GM21576 (cell line): Measurements from ENCODE around the gene GABRB1.
"Not testable (repeated sequence)": the region's sequence is repeated elsewhere in the genome, so short reads cannot be mapped to it uniquely, and the experiment has no call there.

Source experiments
- ATAC-seq: cut with Tn5 transposase; IDR thresholded peaks from one replicate; pipeline ENCODE4 v1.9.1; 2021; ENCODE audit warnings: mild to moderate bottlenecking, moderate library complexity; ENCODE audit not compliant: unreplicated experiment

GABRB1 gene

GRCh38 chr4:47278631-47279030 lies 247.3 kb downstream of the GABRB1 start:
- no peak for ATAC-seq

GRCh38 chr4:47287735-47288134 lies 256.4 kb downstream of the GABRB1 start:
- ATAC-seq, result peak; percentile 87

DNA sequence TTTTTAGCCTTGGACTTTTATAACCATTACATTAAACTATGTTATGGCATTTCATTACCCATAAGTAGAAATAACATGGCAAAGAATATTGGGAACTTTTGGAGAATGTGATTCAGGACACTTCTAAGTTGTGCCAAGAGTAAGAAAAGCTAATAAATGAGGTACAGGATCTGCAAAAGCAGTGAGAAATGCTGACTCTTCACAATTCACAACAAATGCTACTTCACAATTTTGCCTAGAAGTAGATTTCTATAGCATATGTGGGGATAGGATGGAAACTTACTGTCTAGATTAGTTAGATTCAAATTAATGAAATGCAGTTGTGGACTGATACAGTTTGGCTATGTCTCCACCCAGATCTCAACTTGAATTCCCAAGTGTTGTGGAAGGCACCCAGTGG lies 258.4 kb downstream of the GABRB1 start:
- ATAC-seq, result no peak

DNA sequence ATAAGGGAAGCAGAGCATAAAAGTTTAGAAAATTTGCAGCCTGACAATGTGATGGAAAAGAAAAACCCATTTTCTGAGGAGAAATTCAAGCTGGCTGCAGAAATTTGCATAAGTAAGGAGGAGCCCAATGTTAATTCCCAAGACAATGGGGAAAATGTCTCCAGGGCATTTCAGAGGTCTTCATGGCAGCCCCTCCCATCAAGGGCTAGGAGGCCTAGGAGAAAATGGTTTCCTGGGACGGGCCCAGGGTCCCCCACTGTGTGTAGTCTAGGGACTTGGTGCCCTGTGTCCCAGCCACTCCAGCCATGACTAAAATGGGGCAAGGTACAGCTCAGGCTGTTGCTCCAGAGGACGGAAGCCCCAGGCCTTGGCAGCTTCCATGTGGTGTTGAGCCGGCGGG lies 259.5 kb downstream of the GABRB1 start:
- not testable (repeated sequence) for ATAC-seq

GRCh38 chr4:47309165-47309564 lies 277.8 kb downstream of the GABRB1 start:
- no peak for ATAC-seq

DNA sequence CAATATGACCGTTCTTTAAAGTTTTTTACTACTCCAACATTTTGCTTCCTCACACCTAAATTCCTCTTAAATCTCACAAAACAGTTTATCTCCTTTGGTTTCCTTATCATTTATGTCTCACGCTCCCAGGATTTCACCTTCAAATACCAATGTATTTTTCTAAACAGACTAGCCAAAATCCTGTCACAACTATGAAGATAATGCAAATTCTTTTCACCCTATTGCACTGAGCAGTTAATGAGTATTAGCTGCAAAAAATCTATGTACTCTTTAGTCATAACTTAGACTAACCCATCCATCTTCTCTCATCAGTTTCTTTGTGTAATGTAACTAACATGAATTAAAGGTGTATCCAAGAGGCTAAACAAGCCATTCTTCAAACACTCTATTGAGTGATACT lies 280.8 kb downstream of the GABRB1 start:
- ATAC-seq, result no peak

GRCh38 chr4:47313384-47313783 lies 282.0 kb downstream of the GABRB1 start:
- ATAC-seq, result no peak

DNA sequence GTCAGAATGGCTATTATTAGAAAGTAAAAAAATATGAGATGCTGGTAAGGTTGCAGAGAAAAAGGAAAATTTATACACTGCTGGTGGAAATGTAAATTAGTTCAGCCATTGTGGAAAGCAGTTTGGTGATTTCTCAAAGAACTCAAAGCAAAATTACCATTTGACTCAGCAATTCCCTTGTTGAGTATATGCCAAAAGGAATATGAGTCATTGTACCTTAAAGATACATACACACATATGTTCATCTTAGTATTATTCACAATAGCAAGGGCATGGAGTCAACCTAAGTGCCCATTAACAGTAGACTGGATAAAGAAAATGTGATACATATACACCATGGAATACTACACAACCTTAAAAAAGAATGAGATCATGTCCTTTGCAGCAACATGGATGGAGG lies 284.0 kb downstream of the GABRB1 start:
- ATAC-seq, result no peak

GRCh38 chr4:47326025-47326424 lies 294.7 kb downstream of the GABRB1 start:
- ATAC-seq, result no peak

DNA sequence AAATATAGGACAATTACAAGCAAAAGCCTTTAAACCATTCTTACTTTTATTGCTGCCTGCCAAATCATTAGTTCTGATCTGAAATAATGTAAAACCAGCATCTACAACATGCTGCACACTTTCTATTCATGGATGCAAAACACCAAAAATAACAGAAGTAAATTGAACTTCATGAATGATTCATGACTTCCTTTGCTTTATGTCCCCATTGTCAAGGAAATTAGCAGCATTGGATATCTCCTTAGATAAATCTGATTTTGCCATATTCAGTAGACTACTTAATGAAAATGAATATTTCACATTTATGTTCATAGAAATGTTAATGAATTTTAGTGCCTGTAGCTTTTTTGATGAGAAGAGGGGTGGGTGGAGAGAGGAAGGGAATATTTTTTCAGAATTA lies 299.5 kb downstream of the GABRB1 start:
- ATAC-seq, result no peak

DNA sequence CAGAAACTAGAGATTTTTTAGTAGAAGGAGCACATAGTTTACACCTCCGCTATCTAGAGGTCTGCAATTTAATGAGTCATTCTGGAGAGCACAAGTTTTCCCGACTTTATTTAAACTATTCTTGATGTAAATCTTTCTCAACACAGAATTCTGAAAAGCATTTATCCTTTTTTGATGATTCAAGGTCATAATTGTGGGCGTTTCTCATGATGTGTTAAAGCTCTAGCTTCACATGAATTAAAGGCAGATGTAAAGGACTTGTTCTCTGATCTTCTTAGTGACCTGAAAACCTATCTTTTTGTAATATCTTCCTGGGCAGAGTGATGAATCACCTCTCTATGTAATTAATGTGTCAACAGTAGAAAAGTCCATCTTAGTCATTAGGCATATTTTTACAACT lies 303.3 kb downstream of the GABRB1 start:
- no peak for ATAC-seq

- ATAC-seq, result no peak
Measured at GRCh38 chr4:47337893-47338292, 306.5 kb downstream of the GABRB1 start.

GRCh38 chr4:47340914-47341313 lies 309.5 kb downstream of the GABRB1 start:
- no peak for ATAC-seq

DNA sequence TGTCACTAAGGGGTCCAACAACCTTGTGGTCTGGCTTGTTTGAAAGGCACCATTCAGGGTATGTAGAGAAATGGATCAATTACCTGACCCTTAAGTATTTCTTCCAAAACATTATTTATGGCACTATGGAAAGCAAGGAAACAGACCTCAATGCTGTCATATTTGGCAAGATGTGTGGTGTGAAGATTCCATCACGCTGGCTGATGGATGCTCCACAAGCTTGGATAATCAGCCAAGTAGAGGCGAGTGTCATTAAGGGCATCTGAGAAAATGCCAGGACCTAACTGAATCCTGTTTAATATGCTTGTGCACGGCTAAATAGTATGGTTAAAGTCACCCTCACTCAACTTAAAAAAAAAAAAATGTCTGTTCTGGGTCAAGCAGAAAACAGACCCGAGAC lies 311.4 kb downstream of the GABRB1 start:
- no peak for ATAC-seq

DNA sequence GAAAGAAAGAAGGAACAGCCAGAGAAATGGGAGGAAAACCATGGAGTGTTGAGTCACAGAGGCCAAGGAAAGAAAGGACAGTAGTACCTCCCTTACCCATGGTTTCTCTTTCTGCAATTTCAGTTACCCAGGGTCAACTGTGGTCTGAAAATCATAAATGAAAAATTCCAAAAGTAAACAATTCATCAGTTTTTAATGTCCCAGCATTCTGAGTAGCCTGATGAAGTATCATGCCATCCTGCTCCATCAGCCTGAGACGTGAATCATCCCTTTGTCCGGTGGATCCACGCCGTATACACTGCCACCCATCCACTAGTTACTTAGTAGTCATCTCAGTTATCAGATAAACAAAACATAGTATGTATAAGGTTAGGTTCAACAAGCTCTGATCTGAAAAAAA lies 318.0 kb downstream of the GABRB1 start:
- ATAC-seq, result no peak

DNA sequence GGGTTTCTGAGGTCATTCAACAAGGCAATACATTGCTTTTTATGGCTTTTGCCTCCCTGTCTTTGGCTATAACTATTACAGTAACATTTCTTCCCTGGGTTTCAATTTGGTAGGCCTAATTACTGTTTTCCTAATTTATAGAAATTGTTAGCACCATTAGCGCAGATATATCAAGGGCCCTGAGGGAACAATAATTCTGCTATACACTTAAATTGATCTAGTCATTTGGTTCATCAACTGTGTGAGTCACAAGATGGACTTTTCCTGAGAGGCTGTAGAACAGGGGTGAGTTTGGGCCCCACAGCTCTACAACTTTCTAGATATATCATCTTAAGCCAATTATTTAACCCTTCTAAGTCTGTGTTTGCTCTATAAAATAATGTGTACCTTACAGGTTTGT lies 324.2 kb downstream of the GABRB1 start:
- no peak for ATAC-seq

DNA sequence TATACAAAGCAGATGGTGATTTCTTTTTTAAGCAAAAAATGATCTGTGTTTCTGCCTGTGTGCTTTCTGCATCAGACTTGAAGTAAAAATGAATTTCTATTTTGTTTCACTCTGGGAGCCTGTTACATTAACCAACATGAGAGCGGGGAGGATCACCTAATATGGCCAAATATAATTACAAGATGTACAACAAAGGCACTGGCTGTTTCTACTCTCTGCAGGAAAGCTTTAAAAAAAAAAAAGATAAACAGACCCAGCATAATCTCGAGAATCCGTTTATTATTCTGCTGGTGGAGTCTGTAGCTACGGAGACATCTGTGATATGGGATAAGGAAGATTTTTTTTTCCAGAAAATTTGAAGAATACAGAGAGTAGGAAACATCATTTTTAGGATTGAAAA lies 328.5 kb downstream of the GABRB1 start:
- no peak for ATAC-seq

DNA sequence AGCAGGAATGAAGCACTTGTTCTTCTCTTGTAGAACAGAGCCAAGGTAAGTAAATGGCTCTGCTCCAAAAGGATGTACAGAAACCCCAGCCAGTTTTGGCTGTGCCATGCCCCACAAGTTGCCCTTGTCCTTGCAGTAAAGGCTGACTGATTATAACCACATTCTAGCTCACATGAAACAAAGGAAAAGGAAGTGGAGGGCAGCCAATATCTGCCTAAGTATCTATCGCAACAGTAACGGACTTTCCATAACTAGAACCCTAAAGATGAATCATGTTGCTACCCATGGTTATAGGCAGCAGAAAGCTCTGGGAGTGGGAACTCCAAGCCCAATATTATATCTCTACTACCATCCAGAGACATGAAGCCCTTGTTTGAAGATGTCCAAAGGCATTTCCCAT lies 336.4 kb downstream of the GABRB1 start:
- no peak for ATAC-seq

GRCh38 chr4:47368211-47368610 lies 336.8 kb downstream of the GABRB1 start:
- no peak for ATAC-seq

DNA sequence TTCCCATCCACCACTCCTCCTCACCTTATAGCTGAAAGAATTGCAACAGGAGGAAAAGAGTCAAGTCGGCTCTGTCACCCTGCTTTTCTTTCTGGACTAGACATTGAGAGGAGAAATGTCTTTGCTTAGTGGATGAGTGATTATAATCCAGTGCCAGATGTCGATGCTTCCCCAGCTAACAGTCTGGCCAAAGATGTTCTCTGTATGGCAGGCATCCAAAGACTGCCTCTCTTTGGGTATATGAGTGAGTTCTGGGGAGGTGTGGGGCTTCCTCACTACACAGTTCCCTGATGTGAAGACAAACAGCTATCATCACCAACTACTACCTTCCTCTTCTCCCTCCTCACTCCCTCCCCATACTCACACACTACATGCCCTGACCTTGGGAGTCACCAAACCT lies 341.2 kb downstream of the GABRB1 start:
- ATAC-seq, result no peak

DNA sequence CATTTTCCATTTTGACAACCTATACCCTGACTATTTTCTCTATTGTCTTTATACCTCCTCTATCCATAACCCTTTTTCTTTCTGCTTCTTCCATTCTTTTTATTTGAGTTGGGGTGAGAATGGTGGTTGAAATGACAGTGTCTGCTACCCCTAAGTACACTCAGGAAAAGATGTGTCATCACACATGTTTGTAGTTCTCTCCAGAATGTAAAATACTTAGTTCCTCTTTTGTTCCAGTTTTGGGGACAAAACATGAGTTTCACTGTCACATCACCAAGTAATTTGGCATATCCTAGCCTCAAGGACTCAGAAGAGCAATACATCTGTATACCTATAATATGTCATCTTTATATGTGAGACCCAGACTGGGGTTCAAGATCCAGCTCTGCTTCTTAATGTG lies 341.8 kb downstream of the GABRB1 start:
- ATAC-seq, result no peak

DNA sequence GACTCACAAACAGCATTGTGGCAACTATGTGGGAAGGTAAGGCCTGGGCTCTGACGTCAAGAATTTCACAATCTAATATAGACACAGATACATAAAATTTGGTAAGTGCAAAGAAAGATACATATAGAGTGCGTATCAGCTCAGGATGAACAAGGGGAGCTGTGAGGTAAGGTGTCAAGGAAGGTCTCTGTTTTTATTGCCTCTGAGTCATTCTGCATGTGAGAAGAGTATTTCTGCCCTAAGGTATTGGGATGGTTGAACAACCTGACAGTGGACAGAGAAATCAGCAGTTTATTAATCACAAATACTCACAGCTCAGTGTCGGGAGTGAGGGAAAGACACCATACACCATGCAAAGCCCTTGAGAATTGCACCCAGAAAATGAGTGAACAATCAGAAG lies 342.3 kb downstream of the GABRB1 start:
- no peak for ATAC-seq

DNA sequence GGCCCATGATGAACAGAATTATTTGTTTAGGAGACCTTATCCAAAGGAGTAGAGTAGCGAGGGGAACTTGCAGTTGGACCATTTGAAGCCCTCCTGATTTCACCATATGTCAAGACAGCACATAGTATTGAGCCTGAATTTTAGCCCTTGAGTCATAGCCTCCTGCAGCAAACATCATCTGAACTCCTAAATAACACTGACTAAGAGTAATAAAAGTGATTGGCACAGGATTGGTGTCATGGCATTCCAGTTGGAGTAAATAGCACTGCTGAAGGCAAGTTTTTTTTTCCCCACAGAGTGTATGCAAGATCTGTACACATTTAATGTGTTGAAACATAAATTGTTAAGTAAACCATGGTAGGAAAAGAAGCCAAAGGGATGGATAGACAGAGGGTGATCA lies 343.1 kb downstream of the GABRB1 start:
- no peak for ATAC-seq

DNA sequence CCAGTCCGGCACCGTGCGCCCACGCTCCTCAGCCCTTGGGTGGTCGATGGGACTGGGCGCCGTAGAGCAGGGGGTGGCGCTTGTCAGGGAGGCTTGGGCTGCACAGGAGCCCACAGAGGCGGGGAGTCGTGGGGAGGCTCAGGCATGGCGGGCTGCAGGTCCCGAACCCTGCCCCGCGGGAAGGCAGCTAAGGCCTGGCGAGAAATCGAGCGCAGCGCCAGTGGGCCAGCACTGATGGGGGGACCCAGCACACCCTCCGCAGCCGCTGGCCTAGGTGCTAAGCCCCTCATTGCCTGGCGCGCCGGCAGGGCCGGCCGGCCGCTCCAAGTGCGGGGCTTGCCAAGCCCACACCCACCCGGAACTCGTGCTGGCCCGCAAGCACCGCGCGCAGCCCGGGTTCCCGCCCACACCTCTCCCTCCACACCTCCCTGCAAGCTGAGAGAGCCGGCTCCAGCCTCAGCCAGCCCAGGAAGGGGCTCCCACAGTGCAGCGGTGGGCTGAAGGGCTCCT lies 346.7 kb downstream of the GABRB1 start:
- not testable (repeated sequence) for ATAC-seq
